Tibial nerve (tissue), 4 donors: ENCODE results near the gene SYNDIG1L.

Source experiments
- EP300 ChIP-seq, 2 donors: sonication (generic); formaldehyde crosslinking; IDR thresholded peaks; one replicate each; pipeline ENCODE4 v1.6.1; 2017; ENCODE audit warnings: antibody characterized with exemption in 2 of 2, mild to moderate bottlenecking in 1 of 2
- POLR2A ChIP-seq, 2 donors: fragments of 450-650 bp; IDR thresholded peaks; one replicate each; pipeline ENCODE4 v1.6.1; 2017; ENCODE audit warnings: antibody characterized with exemption in 2 of 2, mild to moderate bottlenecking in 2 of 2, moderate library complexity in 2 of 2
- TF ChIP-seq, protein P1 (sequence below), 5 experiments: fragments of 200-600 bp in 3 of 5; fragments of 450-650 bp in 2 of 5; sonication (generic) in 3 of 5; IDR thresholded peaks; one replicate each; pipeline ENCODE4 v1.5.1; 2016 to 2019; ENCODE audit warnings: antibody characterized with exemption in 5 of 5, mild to moderate bottlenecking in 3 of 5, moderate library complexity in 2 of 5

DNA sequence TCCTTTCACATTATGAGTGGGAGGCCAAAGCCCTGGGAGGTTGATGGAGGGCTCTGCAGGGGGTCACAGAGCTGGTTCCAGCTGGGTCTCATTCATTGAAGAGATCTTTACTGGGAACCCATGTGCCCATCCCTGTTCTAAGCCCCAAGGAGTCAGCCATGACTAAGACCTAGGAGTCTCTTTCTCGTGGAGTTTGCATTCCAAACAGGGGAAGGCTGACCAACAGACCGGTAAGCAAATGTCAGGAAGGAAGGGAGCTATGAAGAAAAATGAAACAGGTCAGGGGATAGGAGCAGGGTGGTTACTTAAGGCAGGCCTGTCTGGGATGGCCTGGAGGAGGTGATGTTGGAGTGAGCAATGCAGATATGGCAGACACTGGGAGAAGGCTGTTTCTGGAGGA, 31.5 kb downstream of the SYNDIG1L start:
- TF ChIP-seq, protein P1, sequence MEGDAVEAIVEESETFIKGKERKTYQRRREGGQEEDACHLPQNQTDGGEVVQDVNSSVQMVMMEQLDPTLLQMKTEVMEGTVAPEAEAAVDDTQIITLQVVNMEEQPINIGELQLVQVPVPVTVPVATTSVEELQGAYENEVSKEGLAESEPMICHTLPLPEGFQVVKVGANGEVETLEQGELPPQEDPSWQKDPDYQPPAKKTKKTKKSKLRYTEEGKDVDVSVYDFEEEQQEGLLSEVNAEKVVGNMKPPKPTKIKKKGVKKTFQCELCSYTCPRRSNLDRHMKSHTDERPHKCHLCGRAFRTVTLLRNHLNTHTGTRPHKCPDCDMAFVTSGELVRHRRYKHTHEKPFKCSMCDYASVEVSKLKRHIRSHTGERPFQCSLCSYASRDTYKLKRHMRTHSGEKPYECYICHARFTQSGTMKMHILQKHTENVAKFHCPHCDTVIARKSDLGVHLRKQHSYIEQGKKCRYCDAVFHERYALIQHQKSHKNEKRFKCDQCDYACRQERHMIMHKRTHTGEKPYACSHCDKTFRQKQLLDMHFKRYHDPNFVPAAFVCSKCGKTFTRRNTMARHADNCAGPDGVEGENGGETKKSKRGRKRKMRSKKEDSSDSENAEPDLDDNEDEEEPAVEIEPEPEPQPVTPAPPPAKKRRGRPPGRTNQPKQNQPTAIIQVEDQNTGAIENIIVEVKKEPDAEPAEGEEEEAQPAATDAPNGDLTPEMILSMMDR (IDR thresholded peaks at IDR 0.05): no peak
- TF ChIP-seq EP300 (IDR thresholded peaks at IDR 0.05) (no peak), POLR2A (IDR thresholded peaks at IDR 0.05) (no peak)
